ENCODE data around the gene RFX6. TPM values are rescaled to one million over a fixed set of nuclear protein-coding genes. Genes with fewer than 3 reads are reported as not detected.

RFX6 gene
- total RNA-seq, 1 donor from 2014 or later: 28.7 TPM

DNA sequence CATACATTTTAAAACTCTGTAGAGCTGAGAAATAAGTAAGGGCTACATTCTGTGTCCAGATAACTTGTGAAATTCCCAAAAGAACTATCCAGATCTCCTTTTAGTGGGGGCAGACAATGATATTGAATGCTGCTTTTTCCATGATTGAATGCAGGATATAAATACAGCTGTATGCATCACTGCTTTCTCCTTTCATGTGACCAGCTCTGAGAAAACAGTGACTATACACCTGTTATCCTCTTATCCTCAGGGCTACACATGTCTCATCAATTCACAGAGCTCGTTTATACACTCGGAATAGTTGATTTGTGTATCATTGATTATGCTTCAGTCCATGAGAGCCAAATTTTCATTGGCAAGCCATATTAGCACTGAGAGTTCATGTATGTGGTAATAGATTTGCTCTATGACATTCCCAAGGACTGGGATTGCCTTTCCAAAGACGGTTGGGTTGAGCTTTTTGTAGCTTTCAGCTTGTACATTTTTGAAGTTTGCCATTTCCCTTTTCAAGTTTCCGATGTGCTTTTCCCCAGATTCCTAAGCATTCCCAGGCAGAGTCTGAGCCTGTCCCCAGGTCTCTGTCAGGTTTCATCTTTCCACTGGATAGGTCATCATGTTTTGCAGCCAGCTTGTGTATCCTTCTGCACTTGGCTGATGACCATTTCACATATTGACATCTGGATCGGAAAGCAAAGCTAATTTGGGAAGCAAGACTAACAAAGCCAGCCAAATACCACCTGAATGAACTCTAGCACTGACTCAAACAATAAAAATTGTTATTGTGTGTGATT is 97.7 kb downstream of the RFX6 start:
- no peak overlapping the region for H3K27ac Mint-ChIP-seq
- H3K27me3 Mint-ChIP-seq: no peaks in the 10 kb centered on the region
- H3K4me1 Mint-ChIP-seq (ENCODE audit: low read depth): no peaks in the 10 kb centered on the region
- TF ChIP-seq CTCF (IDR thresholded peaks at IDR 0.05; ENCODE audit: unreplicated experiment): no peak
- H3K4me3 Mint-ChIP-seq (ENCODE audit: low read depth): no peak overlapping the region
- H3K36me3 Mint-ChIP-seq (ENCODE audit: insufficient read depth): no peaks in the 10 kb centered on the region
- no peaks in the 10 kb centered on the region for H3K9me3 Mint-ChIP-seq (ENCODE audit: low read depth)
- DNase-seq (ENCODE audit: low spot score, unreplicated experiment): no peak

GRCh38 chr6:116975600-116975999 is 98.6 kb downstream of the RFX6 start:
- no peak overlapping the region for H3K27ac Mint-ChIP-seq
- H3K36me3 Mint-ChIP-seq (ENCODE audit: insufficient read depth): no peaks in the 10 kb centered on the region
- no peaks in the 10 kb centered on the region for H3K27me3 Mint-ChIP-seq
- no peak overlapping the region for H3K4me3 Mint-ChIP-seq (ENCODE audit: low read depth)
- TF ChIP-seq CTCF (IDR thresholded peaks at IDR 0.05; ENCODE audit: unreplicated experiment): no peak
- no peaks in the 10 kb centered on the region for H3K9me3 Mint-ChIP-seq (ENCODE audit: low read depth)
- H3K4me1 Mint-ChIP-seq (ENCODE audit: low read depth): no peaks in the 10 kb centered on the region
- DNase-seq (ENCODE audit: low spot score, unreplicated experiment): no peak

DNA sequence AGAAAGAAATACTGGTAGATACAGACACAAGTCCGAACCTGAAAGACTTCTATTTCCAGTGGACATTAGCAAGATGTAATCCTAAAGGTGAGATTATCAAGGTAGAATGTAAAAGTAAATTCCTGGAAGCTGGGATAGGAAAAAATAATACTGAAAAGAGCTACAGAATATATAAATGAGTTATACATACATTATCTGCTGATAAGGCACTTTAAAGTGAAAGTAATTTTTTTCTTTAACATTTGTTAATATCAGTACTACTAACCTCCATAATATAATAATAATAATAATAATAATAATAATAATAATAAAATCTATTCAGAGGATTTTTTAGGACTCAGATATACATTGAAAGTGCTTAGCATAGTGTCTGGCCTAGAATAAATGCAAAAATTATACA is 102.5 kb downstream of the RFX6 start:
- H3K4me1 Mint-ChIP-seq (ENCODE audit: low read depth): no peaks in the 10 kb centered on the region
- no peak overlapping the region for H3K27ac Mint-ChIP-seq
- peaks cover 1% of the 10 kb centered on the region for H3K36me3 Mint-ChIP-seq (ENCODE audit: insufficient read depth)
- peaks cover 10% of the 10 kb centered on the region for H3K9me3 Mint-ChIP-seq (ENCODE audit: low read depth)
- H3K27me3 Mint-ChIP-seq: no peaks in the 10 kb centered on the region
- DNase-seq (ENCODE audit: low spot score, unreplicated experiment): no peak
- TF ChIP-seq CTCF (IDR thresholded peaks at IDR 0.05; ENCODE audit: unreplicated experiment): no peak
- no peak overlapping the region for H3K4me3 Mint-ChIP-seq (ENCODE audit: low read depth)

Other genes with a start within 250 kb of the RFX6 start
- 16.8 and 18.0 TPM in 2 replicates for gene ZUP1, start 208.5 kb upstream of the RFX6 start, total RNA-seq
- 21.1 and 24.5 TPM in 2 replicates for gene KPNA5, start 196.0 kb upstream of the RFX6 start, total RNA-seq
- gene FAM162B, start 111.5 kb upstream of the RFX6 start, total RNA-seq: 1.5 and 2.5 TPM in 2 replicates
- 0.11 TPM in 1 of 2 replicates, not detected in the other for gene GPRC6A, start 48.2 kb upstream of the RFX6 start, total RNA-seq

All from progenitor cell of endocrine pancreas (in vitro differentiated cells).